H1 (cell line): ENCODE data around the gene RBFA. TPM values are rescaled to one million over a fixed set of nuclear protein-coding genes. Genes with fewer than 3 reads are reported as not detected.

Source experiments
- BRCA1 ChIP-seq: IDR thresholded peaks from 2 replicates; pipeline ENCODE4 v1.6.1; 2012; ENCODE audit warnings: low read depth, low read length, improper control_type of control experiment
- CREB1 ChIP-seq: IDR thresholded peaks from 2 replicates; pipeline ENCODE4 v1.6.1; 2012; ENCODE audit warnings: inconsistent platforms
- KDM5A ChIP-seq: fragments of 200-600 bp; IDR thresholded peaks from 2 replicates; pipeline ENCODE4 v1.7.1; 2012; ENCODE audit warnings: mild to moderate bottlenecking, low read length, inconsistent platforms, mixed read lengths
- NANOG ChIP-seq: IDR thresholded peaks from 2 replicates; pipeline ENCODE4 v1.6.1; 2011; ENCODE audit warnings: low read length, low read depth, mild to moderate bottlenecking, inconsistent platforms; ENCODE audit not compliant: insufficient read depth, poor library complexity, severe bottlenecking
- POLR2AphosphoS5 ChIP-seq: IDR thresholded peaks from 2 replicates; pipeline ENCODE4 v1.6.1; 2011; ENCODE audit warnings: low read depth, low read length
- RBBP5 ChIP-seq: IDR thresholded peaks from 2 replicates; pipeline ENCODE4 v1.7.1; 2012; ENCODE audit warnings: low read depth, mild to moderate bottlenecking, inconsistent platforms, low read length, moderate library complexity, borderline replicate concordance
- RFX5 ChIP-seq: IDR thresholded peaks from 2 replicates; pipeline ENCODE4 v1.6.1; 2011; ENCODE audit warnings: low read depth, low read length, improper control_type of control experiment, borderline replicate concordance
- SRF ChIP-seq: IDR thresholded peaks from 2 replicates; pipeline ENCODE4 v1.6.1; 2011; ENCODE audit warnings: mild to moderate bottlenecking, low read depth, low read length, moderate library complexity
- YY1 ChIP-seq: IDR thresholded peaks from 2 replicates; pipeline ENCODE4 v1.6.1; 2011; ENCODE audit warnings: low read depth, mild to moderate bottlenecking, low read length
- ZNF274 ChIP-seq: IDR thresholded peaks from 2 replicates; pipeline ENCODE4 v1.7.0; 2012; ENCODE audit warnings: low read length, borderline replicate concordance; ENCODE audit errors: extremely low read depth
- polyA plus RNA-seq, 7 experiments: library from polyadenylated mRNA; depleted of rRNA in 3 of 7; stranded (reverse) in 5 of 7; unstranded in 2 of 7; fragments of >200 nt in 5 of 7; fragments of 200-250 nt in 2 of 7; gene quantifications; 1 replicate in 5 of 7; 2 replicates in 1 of 7; 4 replicates in 1 of 7; pipeline versions ENCODE4 v1.2.1 to v1.2.3, GENCODE V29; 2011 to 2013; ENCODE audit warnings: missing spikeins in 2 of 7, mixed read lengths in 2 of 7
- total RNA-seq: library from RNA; stranded (reverse); fragmentation: NEBNext Ultra II Directional; extraction: Animal tissue kit (Norgen Biotek cat#: 25700); gene quantifications from 2 replicates; pipeline ENCODE4 v1.2.1, GENCODE V29; 2021

Gene RBFA
- total and polyA plus RNA-seq, 2 of the 8 experiments (the other 6 are each of a cell fraction or from before 2014, with no cell fraction given) = 19.2 to 29.5 TPM

DNA sequence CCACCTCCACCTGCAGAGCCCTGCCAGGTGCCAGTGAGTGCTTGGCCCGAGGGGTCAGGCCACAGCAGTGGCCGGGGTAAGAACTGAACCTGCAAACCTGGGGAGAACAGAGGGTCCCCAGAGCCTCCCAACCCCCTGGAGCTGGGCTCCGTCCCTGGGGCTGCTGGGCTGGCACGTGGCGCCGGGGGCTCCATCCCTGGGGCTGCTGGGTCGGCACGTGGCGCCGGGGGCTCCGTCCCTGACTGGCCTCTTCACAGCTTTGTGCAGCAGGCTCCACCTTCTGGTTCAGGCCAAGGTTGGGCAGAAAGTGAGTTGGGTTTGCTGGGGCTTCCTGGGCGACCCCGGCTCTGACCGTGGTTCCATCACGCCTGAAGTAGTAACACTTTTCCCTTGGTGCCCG is 12.2 kb downstream of the RBFA start (continued):
- no peak for TF ChIP-seq SRF
- no peak for TF ChIP-seq RFX5
- TF ChIP-seq RBBP5 = no peak
- TF ChIP-seq POLR2AphosphoS5 = no peak
- no peak for TF ChIP-seq NANOG
- TF ChIP-seq CREB1 = no peak
- no peak for TF ChIP-seq ZNF274
- no peak for TF ChIP-seq KDM5A
- no peak for TF ChIP-seq BRCA1
- no peak for TF ChIP-seq YY1
- TF ChIP-seq, all 59 proteins: peak for 0
